DOHH2 (cell line): ENCODE results near the gene ARHGEF25.

Experiments used
- EZH2phosphoT487 ChIP-seq: fragments of 200-600 bp; sonication (generic); IDR thresholded peaks from 2 replicates; pipeline ENCODE4 v1.6.1; 2017; ENCODE audit warnings: borderline replicate concordance, mild to moderate bottlenecking, antibody characterized with exemption, low read length, moderate library complexity, mixed read lengths
- TF ChIP-seq, protein P1 (sequence below): fragments of 200-600 bp; sonication (generic); IDR thresholded peaks from one replicate; pipeline ENCODE4 v1.5.1; 2014; ENCODE audit warnings: antibody characterized with exemption, mild to moderate bottlenecking, low read depth, low read length; ENCODE audit not compliant: poor library complexity, severe bottlenecking

DNA sequence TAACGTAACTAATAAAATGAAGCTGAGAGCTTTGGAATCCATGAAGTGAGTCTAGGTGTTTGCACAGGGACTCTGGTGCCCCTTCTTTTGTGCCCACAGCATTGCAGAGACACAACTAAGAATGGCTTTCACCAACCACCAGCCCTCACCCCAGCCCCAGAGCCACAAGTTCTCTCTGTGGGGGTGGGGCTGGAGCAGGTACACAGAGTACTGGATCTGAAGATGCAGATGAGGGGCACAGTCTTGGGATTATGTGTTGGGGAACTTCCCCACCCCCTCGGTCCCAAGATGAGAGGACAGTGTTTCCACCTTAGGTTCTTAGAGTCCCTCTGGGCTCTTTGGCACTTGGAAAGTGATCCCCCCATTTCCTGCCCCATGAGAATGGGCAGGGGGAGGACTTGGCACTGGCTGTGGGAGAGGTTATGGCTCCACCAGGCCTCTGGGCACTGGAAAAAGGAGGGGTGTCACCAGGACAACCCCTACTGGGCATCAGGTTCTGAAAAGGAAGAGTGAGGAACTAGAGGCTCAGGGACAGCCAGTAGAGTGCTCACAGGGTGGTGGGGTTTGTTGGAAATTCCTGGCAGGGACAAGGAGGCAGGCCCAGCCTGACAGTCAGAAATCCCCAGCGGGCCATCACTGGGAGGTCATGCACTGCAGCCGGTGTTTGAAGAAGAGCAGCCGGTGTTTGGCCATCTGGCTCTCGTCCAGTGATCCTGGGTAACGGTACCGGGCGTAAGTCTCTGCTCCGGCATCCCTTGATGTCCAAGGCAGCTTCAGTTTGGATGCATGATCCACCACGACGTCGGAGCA, 15.1 kb downstream of the ARHGEF25 start:
- TF ChIP-seq, protein P1, sequence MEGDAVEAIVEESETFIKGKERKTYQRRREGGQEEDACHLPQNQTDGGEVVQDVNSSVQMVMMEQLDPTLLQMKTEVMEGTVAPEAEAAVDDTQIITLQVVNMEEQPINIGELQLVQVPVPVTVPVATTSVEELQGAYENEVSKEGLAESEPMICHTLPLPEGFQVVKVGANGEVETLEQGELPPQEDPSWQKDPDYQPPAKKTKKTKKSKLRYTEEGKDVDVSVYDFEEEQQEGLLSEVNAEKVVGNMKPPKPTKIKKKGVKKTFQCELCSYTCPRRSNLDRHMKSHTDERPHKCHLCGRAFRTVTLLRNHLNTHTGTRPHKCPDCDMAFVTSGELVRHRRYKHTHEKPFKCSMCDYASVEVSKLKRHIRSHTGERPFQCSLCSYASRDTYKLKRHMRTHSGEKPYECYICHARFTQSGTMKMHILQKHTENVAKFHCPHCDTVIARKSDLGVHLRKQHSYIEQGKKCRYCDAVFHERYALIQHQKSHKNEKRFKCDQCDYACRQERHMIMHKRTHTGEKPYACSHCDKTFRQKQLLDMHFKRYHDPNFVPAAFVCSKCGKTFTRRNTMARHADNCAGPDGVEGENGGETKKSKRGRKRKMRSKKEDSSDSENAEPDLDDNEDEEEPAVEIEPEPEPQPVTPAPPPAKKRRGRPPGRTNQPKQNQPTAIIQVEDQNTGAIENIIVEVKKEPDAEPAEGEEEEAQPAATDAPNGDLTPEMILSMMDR, result no peak
- no peak for TF ChIP-seq EZH2phosphoT487
